GM21360 (cell line): ENCODE data around the gene CBL.
"Not testable (repeated sequence)": the region's sequence is repeated elsewhere in the genome, so short reads cannot be mapped to it uniquely, and the experiment has no call there.

Source experiments
- ATAC-seq: cut with Tn5 transposase; IDR thresholded peaks from one replicate; pipeline ENCODE4 v1.9.1; 2021; ENCODE audit warnings: mild to moderate bottlenecking, moderate library complexity; ENCODE audit not compliant: unreplicated experiment

Gene CBL

DNA sequence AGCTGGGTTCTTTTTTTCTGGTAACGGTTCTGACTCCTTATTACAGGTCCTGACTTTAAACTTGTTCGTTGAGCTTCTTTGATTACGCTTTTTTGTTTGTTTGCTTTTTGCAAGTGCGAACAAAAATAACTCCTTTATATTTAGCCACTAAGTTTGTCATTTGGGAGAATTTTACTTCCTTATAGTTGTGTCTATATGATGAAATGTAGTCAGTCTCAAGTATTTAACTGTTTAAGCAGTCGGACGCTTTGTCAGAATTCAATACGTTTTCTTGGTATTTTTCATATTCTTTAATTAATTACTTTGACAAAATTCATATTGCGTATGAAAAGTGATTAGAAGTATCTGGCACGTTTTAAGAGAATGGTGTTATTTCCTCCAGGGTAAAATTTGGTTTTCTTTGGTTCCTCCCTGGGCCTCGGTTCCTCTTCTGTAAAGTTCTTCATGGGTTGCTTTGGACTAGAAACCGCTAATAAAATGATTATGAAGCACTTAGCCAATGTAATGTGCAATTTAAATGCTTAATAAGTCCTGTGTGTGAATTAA is 1.3 kb downstream of the CBL start:
- no peak for ATAC-seq

DNA sequence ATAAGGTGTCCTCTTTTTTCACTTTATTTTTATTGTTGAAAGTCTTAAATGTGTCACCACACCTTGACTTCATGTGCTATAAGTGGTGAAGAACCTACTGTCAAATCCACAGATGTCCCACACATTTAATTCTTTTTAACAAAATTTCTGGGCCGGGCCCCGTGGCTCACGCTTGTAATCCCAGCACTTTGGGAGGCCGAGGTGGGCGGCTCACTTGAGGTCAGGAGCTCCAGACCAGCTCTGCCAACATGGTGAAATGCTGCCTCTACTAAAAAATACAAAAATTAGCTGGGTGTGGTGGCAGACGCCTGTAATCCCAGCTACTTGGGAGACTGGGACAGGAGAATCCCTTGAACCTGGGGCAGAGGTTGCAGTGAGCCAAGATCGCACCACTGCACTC is 3.0 kb downstream of the CBL start:
- ATAC-seq, result no peak

DNA sequence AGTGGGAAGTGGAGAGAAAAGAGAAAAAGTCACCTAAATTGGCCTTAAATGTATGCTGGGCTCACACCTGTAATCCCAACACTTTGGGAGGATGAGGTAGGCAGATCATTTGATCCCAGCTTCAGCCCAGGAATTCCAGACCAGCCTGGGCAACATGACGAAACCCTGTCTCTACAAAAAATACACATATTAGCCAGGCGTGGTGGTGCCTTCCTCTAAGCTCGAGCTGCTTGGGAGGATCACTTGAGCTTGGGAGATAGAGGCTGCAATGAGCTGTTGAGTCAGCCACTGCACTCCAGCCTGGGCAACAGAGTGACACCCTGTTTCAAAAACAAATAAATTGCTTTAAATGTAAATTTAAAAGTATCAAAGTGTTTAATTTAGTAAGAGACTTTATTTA is 3.9 kb downstream of the CBL start:
- no peak for ATAC-seq

DNA sequence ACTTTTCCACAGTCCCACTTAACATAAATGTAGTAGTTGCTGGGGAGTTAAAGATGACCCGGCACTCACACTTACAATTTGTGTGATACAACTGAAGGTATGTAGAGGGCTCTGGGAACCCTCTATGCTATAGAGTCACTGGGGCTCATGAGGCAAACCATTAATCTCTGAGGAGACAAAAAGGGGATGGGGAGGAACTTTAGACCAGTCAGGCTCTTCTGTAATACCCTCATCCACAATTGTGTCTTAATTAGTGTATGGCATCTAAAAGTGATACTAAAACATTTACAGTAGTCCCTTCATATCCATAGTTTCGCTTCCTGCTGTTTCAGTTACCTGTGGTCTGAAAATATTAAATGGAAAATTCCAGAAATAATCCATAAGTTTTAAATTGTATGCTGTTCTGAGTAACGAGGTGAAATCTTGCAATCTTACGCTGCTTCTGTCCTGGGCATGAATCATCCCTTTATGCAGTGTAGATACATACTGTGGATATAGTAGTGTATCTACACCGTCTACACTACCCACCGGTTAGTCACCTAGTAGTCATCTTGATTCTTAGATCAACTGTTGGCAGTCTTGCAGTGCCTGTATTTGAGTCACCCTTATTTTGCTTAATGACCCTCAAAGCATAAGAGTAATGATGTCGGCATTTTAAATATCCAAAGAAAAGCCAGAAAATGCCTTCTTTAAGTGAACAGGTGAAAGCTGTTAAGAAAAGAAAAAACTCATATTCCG is 12.2 kb downstream of the CBL start:
- no peak for ATAC-seq

DNA sequence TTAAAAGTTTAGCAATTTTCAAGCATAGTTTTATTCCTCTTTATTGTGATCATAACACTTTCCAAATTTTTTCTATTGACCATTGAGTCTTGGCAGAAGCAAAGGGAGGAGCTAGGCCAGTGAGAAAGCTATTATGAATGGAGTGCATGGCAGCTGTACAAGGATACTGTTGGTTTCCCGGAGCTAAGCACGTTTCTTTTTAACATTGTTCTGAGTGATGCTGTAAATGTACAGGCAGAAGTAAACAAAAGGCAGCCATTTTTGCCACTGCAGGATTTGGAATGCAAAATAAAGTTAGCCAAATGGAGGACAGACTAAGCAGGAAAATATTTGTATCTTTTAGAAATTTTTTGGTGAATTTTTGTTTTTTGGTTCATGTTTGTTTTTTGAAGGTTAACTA is 16.2 kb downstream of the CBL start:
- ATAC-seq, result no peak

DNA sequence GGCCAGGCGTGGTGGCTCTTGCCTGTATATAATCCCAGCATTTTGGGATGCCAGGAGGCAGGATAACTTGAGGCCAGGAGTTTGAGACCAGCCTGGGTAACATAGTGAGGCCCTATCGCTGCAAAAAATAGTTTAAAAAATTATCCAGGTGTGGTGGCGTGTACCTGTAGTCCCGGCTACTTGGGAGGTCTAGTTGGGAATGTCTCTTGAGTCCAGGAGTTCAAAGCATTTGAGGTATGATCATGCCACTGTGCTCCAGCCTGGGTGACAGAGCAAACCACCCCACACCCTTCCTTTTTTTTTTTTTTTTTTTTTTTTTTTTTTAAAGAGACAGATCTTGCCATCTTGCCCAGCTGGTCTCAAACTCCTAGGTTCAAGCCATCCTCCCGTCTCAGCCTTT is 16.8 kb downstream of the CBL start:
- no peak for ATAC-seq

DNA sequence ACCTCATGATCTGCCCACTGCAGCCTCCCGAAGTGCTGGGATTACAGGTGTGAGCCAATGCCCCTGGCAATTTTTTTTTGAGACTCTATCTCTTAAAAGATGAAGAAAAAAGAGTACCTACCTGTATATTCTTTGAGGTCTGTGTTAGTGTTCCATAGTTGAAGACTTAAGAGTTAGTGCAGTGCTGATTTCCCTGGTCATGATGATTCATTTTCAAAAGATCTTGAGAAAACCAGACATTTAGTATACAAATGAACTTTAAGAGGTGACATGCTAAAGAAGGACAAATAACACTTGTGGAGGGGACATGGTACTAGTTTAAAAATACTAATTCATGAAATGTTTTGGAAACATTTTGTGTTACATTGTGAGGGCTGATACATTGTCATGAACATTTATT is 17.7 kb downstream of the CBL start:
- ATAC-seq, result no peak

DNA sequence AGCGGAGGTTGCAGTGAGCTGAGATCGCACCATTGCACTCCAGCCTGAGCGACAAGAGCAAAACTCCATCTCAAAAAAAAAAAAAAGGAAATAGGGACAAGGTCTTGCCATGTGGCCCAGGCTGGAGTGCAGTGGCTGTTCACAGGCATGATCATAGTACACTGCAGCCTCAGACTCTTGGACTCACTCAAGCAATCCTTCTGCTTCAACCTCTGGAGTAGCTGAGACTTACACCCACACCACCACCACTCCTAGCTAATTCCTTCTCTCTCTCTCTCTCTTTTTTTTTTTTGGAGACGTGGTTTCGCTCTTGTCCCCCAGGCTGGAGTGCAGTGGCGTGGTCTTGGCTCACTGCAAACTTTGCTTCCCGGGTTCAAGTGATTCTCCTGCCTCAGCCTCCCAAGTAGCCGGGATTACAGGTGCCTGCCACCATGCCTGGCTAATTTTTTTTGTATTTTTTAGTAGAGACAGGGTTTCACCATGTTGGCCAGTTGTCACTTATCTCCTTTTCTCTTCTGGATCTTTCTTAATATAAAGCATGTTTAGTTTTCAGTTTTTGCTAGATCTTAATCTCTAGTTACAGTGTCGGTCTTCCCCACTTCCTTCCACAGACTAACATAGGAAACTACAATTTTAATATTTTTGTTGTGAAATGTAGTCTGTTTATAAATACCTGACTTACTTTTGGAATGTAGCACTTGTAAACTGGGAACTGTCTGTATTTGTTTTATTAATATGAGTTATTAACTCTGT is 22.6 kb downstream of the CBL start:
- not testable (repeated sequence) for ATAC-seq

DNA sequence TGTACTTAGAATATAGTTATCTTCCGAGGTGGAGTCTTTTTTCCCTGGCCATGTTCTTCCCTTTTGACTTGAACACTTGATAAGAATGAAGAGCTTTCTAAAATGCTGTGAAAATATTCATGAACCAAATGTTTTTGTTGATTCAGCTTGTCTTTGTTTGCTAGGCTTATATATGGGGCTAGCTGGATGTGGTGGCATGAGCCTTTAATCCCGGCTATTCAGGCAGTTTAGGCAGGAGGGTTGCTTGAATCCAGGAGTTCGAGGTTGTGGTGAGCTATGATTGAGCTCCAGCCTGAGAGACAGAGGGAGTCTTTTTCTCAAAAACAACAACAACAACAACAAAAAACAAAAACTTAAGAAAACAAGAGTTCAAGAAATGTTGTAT is 23.1 kb downstream of the CBL start:
- no peak for ATAC-seq

DNA sequence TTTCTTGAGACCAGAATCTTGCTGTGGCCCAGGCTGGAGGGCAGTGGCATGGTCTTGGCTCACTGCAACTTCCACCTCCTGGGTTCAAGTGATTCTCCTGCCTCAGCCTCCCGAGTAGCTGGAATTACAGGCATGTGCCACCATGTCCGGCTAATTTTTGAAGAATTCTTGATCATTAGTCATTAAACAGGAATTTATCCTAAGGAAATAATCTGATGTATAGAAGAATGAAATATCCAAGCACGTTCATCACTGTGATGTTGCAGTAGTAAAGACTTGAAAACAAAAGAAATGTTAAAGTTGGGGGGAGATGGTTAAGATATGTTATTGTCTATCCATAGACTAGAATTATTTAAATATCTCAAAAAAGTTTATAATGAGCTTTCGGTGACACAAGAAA is 23.6 kb downstream of the CBL start:
- no peak for ATAC-seq

DNA sequence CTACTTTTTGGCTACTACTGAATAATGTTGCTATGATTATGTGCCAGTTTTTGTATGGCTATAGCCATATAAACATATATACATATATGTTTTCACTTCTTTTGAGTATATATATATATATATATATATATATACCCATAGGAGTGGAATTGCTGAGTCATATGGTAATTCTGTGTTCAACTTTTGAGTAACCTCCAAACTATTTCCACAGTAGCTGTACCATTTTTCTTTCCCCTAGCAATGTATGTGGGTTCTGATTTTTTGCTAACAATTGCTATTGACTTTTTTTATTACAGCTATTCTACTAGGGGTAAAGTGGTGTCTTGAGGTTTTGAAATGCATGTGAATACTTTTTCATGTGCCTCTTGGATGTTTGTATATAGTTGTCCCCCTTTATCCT is 30.4 kb downstream of the CBL start:
- no peak for ATAC-seq

DNA sequence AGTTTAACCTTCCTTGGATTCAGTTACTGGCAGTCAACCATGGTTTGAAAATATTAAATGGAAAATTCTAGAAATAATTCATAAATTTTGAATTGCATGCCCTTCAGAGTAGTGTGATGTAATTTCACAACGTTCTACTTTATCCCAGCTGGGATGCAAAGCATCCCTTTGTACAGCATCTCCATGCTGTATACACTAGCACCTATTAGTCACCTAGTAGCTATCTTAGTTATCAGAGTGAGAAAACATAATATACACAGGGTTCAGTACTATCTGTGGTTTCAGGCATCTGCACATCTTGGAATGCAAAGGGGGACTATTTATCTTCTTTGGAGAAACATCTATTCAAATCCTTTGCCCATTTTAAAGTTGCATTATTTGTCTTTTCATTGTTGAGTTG is 30.8 kb downstream of the CBL start:
- ATAC-seq, result no peak

DNA sequence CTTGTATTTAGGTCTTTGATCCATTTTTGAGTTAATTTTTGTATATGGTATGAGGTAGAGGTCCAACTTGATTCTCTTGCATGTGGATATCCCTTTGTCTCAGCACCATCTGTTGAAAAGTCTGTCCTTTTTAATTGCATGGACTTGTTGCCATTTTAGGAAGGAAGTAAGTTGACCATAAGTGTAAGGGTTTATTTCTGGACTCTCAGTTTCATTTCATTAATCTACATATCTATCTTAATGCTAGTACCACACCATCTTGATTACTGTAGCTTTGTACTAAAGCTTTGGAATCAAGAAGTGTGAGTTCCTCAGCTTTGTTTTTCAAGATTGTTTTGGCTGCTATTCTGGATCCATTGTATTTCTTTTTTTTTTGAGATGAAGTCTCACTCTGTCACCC is 31.4 kb downstream of the CBL start:
- ATAC-seq, result no peak

DNA sequence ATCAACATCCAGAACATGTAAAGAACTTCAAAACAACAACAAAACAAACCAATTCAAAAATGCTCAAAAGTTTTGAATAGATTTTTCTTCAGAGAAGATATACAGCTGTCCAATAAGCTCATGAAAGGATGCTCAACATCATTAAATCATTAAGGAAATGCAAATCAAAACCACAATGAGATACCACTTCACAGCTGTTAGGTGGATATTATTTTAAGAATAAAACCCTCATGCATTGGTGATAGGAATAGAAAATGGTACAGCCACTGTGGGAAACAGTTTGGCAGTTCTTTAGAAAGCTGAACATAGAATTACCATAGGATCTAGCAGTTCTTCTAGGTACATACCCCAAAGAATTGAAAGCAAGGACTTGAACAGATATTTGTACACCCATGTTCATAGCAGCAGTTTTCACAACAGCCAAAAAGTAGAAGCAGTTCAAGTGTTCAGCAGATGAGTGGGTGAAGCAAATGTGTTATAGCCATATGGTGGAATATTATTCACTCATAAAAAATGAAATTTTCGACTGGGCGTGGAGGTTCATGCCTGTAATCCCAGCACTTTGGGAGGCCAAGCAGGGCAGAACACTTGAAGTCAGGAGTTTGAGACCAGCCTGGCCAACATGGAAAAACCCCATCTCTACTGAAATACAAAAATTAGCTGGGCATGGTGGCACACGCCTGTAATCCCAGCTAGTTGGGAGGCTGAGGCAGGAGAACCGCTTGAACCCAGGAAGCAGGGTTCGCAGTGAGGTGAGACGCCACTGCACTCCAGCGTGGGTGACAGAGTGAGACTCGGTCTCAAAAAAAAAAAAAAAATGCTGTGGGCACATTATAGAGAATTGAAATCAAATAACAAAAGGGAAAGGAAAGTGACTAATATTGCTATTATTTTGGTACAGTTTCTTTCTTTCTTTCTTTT is 42.9 kb downstream of the CBL start:
- no peak for ATAC-seq

DNA sequence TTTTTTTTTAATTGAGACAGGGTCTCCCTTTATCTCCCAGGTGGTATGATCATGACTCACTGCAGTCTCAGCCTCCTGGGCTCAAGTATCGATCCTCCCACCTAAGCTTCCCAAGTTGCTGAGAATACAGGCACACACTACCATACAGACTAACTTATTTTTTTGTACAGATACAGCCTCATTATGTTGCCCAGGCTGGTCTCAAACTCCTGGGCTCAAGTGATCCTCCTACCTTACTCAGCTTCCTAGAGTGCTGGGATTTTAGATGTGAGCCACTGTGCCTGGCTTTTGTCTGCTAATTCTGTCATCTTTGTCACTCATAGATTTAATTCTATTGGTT is 43.5 kb downstream of the CBL start:
- no peak for ATAC-seq

DNA sequence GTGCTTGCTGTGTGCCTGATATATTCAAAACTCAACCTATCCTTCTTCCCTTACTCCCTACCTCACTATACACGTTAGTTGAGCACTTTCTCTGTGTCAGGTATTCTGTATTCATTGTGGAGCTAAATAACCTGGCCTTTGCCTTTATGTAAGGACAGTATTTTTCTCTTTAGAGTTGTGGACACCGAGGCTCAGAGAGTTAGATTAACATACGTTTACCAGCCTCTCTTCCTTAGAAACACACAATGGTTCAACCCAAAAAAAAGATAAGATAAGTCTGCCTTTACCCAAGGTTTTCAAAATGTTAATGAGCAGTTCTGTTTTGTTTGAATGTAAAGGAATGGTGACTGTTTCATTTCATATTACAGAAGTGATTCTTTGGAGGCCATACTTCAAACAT is 45.0 kb downstream of the CBL start:
- no peak for ATAC-seq

DNA sequence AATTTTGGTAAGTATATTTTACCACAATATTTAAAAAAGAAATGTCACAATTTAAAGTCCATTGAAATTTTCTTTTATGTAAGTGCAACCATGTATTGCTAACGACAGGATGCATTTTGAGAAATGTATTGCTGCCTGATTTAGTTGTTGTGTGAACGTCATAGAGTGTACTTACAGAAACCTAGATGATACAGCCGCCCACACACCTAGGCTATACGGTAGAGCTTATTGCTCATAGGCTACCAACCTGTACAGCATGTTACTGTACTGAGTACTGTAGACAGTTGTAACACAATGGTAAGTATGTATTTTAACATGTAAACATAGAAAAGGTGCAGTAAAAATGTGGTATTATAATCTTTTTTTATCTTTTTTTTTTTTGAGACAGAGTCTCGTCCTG is 48.1 kb downstream of the CBL start:
- no peak for ATAC-seq

DNA sequence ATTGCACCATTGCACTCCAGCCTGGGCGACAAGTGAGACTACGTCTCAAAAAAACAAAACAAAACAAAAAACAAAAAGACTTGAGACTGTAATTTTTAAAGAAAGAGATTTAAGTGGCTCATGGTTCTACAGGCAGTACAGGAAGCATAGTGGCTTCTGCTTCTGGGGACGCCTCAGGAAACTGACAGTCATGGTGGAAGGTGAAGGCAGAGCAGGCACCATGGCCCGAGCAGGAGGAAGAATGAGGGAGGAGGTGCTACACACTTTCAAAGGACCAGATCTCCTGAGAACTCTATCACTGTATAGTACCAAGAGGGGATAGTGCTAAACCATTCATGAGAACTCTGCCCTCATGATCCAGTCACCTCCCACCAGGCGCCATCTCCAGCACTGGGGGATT is 52.0 kb downstream of the CBL start:
- no peak for ATAC-seq

DNA sequence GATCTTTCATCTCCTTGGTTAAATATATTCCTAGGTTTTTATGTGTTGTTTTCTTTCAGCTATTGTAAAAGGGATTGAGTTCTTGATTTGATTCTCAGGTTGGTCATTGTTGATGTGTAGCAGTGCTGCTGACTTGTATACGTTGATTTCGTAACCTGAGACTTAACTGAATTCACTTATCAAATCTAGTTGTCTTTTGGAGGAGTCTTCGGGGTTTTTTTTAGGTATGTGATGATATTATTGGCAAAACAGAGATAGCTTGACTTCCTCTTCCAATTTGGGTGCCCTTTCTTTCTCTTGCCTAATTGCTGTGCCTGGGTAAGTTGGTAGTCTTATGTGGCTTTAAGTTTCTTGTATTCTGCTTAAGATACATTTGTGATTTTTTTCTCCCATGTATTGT is 52.8 kb downstream of the CBL start:
- ATAC-seq, result no peak

DNA sequence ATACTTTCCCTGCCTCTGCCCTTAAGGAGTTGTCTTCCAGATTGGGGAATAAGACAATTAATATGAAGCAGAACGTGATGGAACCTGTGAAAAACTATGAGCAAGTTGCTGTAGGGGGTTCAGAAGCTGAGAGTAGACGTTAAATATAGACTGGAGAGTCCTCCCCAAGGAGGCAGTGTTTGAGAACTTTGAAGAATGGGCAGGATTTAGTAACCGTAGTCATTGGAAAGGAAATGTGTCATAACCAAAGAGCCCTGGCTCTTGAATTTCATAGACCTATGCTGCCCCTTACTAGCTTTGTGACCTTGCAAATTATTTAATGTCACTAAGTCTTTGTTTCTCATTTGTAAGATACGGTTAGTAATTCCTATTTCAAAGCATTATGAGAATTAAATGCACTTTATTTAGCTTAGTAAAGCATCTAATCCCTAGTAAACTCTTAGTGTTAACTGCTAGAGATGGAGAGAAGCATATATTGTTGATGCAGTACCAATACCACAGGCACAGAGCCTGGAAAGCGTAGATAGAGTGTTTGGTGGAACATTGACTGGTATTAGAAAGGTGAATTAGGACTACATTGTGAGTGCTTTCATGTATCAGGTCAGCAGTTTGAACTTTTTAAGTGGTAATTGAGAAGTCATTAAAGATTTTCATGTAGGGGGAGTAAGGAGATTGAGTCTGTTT is 56.7 kb downstream of the CBL start:
- ATAC-seq, result no peak

DNA sequence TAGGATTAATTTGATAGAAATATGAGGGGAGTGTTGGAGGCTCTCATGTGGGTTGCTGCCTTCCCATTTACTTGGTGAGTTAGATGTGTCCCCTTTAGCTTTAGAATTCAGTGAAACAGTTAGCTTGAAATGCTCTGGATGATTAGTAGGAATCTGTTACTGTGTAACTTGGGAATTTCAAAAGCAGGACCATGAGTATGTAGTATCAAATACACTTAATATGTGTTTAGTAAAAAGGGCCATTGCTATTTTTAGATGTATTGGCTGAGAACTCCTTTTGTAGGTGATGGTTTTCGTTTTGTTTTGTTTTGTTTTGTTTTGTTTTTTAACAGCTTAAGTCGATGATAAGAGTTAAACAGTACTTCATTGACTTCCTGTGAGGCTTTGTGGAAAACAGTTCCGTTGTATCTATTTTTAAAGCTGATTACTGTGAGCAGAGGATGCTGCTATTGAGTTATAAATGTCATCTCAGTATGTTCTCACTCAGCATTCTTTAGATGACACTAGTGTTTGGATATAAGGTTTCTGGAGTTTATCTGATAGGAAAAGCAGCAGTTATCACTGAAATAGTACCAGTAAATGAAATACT is 57.3 kb downstream of the CBL start:
- ATAC-seq, result no peak
